NT2/D1 (cell line): Measurements from ENCODE around the gene GRM5.

Source experiments
- SUZ12 ChIP-seq: IDR thresholded peaks from 2 replicates; pipeline ENCODE4 v1.6.1; 2011; ENCODE audit not compliant: insufficient read length, insufficient read depth; ENCODE audit errors: extremely low read depth
- YY1 ChIP-seq: IDR thresholded peaks from 2 replicates; pipeline ENCODE4 v1.6.1; 2011; ENCODE audit not compliant: insufficient read length, insufficient read depth
- ZNF274 ChIP-seq: IDR thresholded peaks from 2 replicates; pipeline ENCODE4 v1.6.1; 2011; ENCODE audit warnings: mild to moderate bottlenecking, low read depth, low read length

GRCh38 chr11:88689548-88690240, 376.1 kb downstream of the GRM5 start:
- TF ChIP-seq ZNF274 (no peak), YY1 (no peak), SUZ12 (no peak)
